HG03521 (cell line): Measurements from ENCODE around the gene CDC42SE2.

Source experiments
- ATAC-seq: cut with Tn5 transposase; IDR thresholded peaks from one replicate; pipeline ENCODE4 v1.9.1; 2021; ENCODE audit warnings: mild to moderate bottlenecking, moderate library complexity; ENCODE audit not compliant: unreplicated experiment

The CDC42SE2 gene

GRCh38 chr5:131423056-131423455, 159.2 kb downstream of the CDC42SE2 start:
- ATAC-seq = no peak

- no peak for ATAC-seq
Measured at GRCh38 chr5:131426011-131426410, 162.2 kb downstream of the CDC42SE2 start.

GRCh38 chr5:131430794-131431193, 166.9 kb downstream of the CDC42SE2 start:
- ATAC-seq = no peak

- ATAC-seq = no peak
Measured at GRCh38 chr5:131431794-131432193, 167.9 kb downstream of the CDC42SE2 start.

- ATAC-seq = no peak
Measured at GRCh38 chr5:131433109-131433508, 169.3 kb downstream of the CDC42SE2 start.

GRCh38 chr5:131436081-131436480, 172.2 kb downstream of the CDC42SE2 start:
- no peak for ATAC-seq

GRCh38 chr5:131441184-131441583, 177.3 kb downstream of the CDC42SE2 start:
- ATAC-seq = no peak
